ENCODE measurements around the gene SH2D3C. TPM values are rescaled to one million over a fixed set of nuclear protein-coding genes. Genes with fewer than 3 reads are reported as not detected.
"Not testable (repeated sequence)": the region's sequence is repeated elsewhere in the genome, so short reads cannot be mapped to it uniquely, and the experiment has no call there.

The SH2D3C gene
- total and polyA plus RNA-seq, 4 donors: 34.5 to 51.5 (median 42.0) TPM

DNA sequence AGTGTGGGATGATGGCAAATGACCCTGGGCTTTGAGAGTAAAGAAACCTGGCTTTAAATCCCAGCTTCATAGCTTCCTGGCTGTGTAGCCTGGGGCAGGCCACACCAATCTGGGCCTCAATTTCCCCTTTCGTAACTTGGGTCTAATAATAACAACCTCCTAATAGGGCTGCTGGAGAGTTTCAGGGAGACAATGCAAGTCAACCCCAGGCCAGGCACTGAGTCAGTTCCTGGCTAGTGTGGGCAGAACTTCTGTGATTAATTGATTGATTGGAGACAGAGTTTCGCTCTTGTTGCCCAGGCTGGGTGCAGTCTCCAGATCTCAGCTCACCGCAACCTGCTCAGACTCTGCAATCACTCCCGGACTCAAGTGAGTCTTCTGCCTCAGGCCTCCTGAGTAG, 3.3 kb upstream of the SH2D3C start:
- ATAC-seq (ENCODE audit: insufficient read depth, low FRiP score) (no peak), DNase-seq (no peak)
- no peak overlapping the region for H3K4me3 ChIP-seq
- H3K27me3 ChIP-seq (ENCODE audit: control insufficient read depth in 3 of 3, insufficient read depth in 3 of 3, low read length in 2 of 3): no peaks in the 10 kb centered on the region
- no peaks in the 10 kb centered on the region for H3K9me3 ChIP-seq (ENCODE audit: control insufficient read depth in 4 of 4, insufficient read depth in 3 of 4, low read length in 3 of 4)
- peaks cover 0 to 10% (median 6%) of the 10 kb centered on the region in 5 donors for H3K4me1 ChIP-seq (ENCODE audit: control insufficient read depth in 5 of 5, insufficient read depth in 5 of 5, low read length in 5 of 5)
- H3K36me3 ChIP-seq (ENCODE audit: control insufficient read depth in 4 of 4, insufficient read depth in 4 of 4, low read length in 4 of 4): no peaks in the 10 kb centered on the region
- H3K9ac ChIP-seq (ENCODE audit: insufficient read depth in 1 of 2, low read length in 2 of 2): no peak overlapping the region
- WGBS, 2 donors: 84 to 90% methylated on average over 4 of the region's 4 CpGs
- TF ChIP-seq, protein P1, sequence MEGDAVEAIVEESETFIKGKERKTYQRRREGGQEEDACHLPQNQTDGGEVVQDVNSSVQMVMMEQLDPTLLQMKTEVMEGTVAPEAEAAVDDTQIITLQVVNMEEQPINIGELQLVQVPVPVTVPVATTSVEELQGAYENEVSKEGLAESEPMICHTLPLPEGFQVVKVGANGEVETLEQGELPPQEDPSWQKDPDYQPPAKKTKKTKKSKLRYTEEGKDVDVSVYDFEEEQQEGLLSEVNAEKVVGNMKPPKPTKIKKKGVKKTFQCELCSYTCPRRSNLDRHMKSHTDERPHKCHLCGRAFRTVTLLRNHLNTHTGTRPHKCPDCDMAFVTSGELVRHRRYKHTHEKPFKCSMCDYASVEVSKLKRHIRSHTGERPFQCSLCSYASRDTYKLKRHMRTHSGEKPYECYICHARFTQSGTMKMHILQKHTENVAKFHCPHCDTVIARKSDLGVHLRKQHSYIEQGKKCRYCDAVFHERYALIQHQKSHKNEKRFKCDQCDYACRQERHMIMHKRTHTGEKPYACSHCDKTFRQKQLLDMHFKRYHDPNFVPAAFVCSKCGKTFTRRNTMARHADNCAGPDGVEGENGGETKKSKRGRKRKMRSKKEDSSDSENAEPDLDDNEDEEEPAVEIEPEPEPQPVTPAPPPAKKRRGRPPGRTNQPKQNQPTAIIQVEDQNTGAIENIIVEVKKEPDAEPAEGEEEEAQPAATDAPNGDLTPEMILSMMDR (IDR thresholded peaks at IDR 0.05; ENCODE audit: control extremely low read depth, extremely low read depth): no peak
- no peak overlapping the region for H3K27ac ChIP-seq (ENCODE audit: low read depth in 1 of 2, low read length in 1 of 2)

DNA sequence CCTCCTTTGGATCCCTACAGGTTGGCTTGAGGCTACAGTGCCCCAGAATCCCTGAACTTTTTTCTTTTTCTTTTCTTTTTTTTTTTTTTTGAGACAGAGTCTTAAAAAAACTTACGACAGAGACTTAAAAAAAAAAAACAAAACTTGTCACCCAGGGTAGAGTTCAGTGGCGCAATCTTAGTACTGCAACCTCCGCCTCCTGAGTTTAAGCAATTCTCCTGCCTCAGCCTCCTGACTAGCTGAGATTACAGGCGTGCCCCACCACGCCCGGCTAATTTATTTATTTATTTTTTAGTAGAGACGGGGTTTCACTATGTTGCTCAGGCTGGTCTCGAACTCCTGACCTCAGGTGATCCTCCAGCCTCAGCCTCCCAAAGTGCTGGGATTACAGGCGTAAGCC, 2.4 kb upstream of the SH2D3C start:
- peaks cover 0 to 10% (median 6%) of the 10 kb centered on the region in 5 donors for H3K4me1 ChIP-seq (ENCODE audit: control insufficient read depth in 5 of 5, insufficient read depth in 5 of 5, low read length in 5 of 5)

DNA sequence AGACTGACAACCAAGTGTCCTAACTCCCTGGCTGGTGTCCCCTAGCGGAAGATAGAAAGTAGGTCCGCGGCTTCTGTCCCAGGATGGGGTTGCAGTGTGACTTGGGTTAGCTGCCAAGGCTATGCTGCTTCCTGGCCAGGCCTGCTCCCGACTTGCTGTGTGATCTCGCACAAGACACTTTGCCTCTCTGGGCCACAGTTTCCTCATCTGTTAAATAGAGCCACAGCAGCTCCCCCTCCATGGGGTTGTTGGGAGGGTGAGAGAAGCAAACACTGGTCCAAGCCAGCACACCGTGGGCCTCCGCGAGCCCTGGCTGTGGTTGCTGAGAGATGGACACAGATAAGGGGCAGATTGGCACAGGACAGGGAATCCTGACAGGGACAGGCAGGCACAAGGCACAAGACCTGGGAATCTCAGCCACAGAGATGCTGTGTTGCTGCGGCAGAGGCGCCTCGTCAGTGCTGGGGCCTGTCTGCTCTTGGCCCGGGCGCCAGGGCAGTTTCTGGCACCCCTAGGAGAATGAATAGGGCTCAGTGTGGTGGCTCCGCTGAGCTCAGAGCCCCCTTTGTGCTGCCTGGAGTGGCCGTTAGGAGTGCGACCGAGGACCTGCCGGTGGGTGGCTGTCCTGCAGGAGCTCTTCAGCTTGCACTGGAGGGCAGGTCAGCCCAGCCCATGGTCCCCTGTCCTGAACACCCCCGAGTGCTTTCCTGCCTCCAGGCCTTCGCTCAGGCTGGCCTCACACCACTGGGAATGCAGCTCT, 1.8 kb upstream of the SH2D3C start:
- no peak for ATAC-seq (ENCODE audit: insufficient read depth, low FRiP score)
- Histone ChIP-seq H3K36me3 (ENCODE audit: control insufficient read depth in 4 of 4, insufficient read depth in 4 of 4, low read length in 4 of 4) (no peaks in the 10 kb centered on the region), H3K9me3 (ENCODE audit: control insufficient read depth in 4 of 4, insufficient read depth in 3 of 4, low read length in 3 of 4) (no peaks in the 10 kb centered on the region), H3K27ac (ENCODE audit: low read depth in 1 of 2, low read length in 1 of 2) (peak overlapping the region in 1 of 2 donors; percentile 54), H3K9ac (ENCODE audit: insufficient read depth in 1 of 2, low read length in 2 of 2) (no peak overlapping the region), H3K27me3 (ENCODE audit: control insufficient read depth in 3 of 3, insufficient read depth in 3 of 3, low read length in 2 of 3) (no peaks in the 10 kb centered on the region), H3K4me3 (no peak overlapping the region), H3K4me1 (ENCODE audit: control insufficient read depth in 5 of 5, insufficient read depth in 5 of 5, low read length in 5 of 5) (peaks cover 0 to 10% (median 6%) of the 10 kb centered on the region in 5 donors)
- TF ChIP-seq, protein P1 (IDR thresholded peaks at IDR 0.05; ENCODE audit: control extremely low read depth, extremely low read depth): no peak
- DNase-seq: no peak
- 57 to 73% methylated on average over 20 of the region's 20 CpGs for WGBS, 2 donors

More for the DNA sequence above, 2.4 kb upstream of the SH2D3C start:
- H3K9ac ChIP-seq (ENCODE audit: insufficient read depth in 1 of 2, low read length in 2 of 2); H3K27me3 ChIP-seq (ENCODE audit: control insufficient read depth in 3 of 3, insufficient read depth in 3 of 3, low read length in 2 of 3); H3K36me3 ChIP-seq (ENCODE audit: control insufficient read depth in 4 of 4, insufficient read depth in 4 of 4, low read length in 4 of 4); ATAC-seq (ENCODE audit: insufficient read depth, low FRiP score); H3K4me3 ChIP-seq; DNase-seq; H3K9me3 ChIP-seq (ENCODE audit: control insufficient read depth in 4 of 4, insufficient read depth in 3 of 4, low read length in 3 of 4): not testable (repeated sequence)
- H3K27ac ChIP-seq (ENCODE audit: low read depth in 1 of 2, low read length in 1 of 2): peak overlapping the region in 1 of 2 donors; percentile 54
- 44 to 73% methylated on average over 9 of the region's 9 CpGs for WGBS, 2 donors

DNA sequence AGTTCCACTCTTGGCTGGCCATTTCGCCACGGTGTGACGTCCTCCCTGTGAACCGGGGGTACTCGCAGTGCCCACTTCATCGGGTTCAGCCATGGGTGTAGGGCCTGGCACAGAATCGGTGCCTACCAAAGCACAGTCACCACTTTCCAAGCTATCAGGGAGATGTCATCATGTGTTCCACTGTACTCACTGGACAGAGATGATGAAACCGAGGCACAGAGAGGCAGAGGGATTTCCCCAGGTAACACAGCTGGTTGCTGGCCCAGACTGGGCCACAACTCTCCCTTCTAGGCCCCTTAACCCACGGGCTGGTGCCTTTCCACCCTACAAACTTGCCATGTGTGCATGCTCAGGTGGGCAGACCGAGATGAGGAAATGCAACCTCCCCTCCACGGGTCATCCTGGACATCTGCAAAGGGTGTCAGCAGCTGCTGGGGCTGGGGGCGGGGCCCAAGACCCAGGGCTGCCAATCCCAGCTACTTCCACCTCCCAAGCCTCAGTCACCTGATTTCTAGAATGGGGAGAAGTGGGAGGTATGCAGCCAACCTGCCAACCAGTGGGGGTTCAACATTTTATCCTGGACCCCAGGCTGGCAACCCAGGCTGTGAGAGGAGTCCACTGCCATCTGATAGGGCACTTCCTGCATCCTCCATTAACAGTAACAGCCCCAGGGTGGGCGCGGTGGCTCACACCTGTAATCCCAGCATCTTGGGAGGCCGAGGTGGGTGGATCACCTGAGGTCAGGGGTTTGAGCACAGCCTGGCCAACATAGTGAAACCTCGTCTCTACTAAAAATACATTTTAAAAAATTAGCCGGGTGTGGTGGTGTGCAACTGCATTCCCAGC, 893 bp upstream of the SH2D3C start:
- 42 to 59% methylated on average over 17 of the region's 17 CpGs for WGBS, 2 donors
- DNase-seq (no peak), ATAC-seq (ENCODE audit: insufficient read depth, low FRiP score) (no peak)
- H3K4me1 ChIP-seq (ENCODE audit: control insufficient read depth in 5 of 5, insufficient read depth in 5 of 5, low read length in 5 of 5): peaks cover 0 to 10% (median 5%) of the 10 kb centered on the region in 5 donors
- no peak overlapping the region for H3K4me3 ChIP-seq
- TF ChIP-seq, protein P1 (IDR thresholded peaks at IDR 0.05; ENCODE audit: control extremely low read depth, extremely low read depth): no peak
- H3K27ac ChIP-seq (ENCODE audit: low read depth in 1 of 2, low read length in 1 of 2): peak overlapping the region in 1 of 2 donors; percentile 87
- no peaks in the 10 kb centered on the region for H3K27me3 ChIP-seq (ENCODE audit: control insufficient read depth in 3 of 3, insufficient read depth in 3 of 3, low read length in 2 of 3)
- H3K36me3 ChIP-seq (ENCODE audit: control insufficient read depth in 4 of 4, insufficient read depth in 4 of 4, low read length in 4 of 4): no peaks in the 10 kb centered on the region
- no peaks in the 10 kb centered on the region for H3K9me3 ChIP-seq (ENCODE audit: control insufficient read depth in 4 of 4, insufficient read depth in 3 of 4, low read length in 3 of 4)
- no peak overlapping the region for H3K9ac ChIP-seq (ENCODE audit: insufficient read depth in 1 of 2, low read length in 2 of 2)
